D721Med (cell line): ENCODE data around the gene ZNF680.

Experiments
- DNase-seq: peaks from one replicate; pipeline ENCODE4 v3.0.0; 2011; ENCODE audit warnings: low spot score; ENCODE audit not compliant: insufficient read length
- FAIRE-seq: peaks from 2 replicates; lab custom pipeline; 2011; peaks lifted over from hg19 to GRCh38; lab: Jason Lieb, UNC
- TF ChIP-seq, protein P1 (sequence below): IDR thresholded peaks from 2 replicates; pipeline ENCODE4 v1.5.1; 2012; ENCODE audit warnings: mild to moderate bottlenecking, control low read depth; ENCODE audit not compliant: insufficient read depth; ENCODE audit errors: missing control alignments

The ZNF680 gene

DNA sequence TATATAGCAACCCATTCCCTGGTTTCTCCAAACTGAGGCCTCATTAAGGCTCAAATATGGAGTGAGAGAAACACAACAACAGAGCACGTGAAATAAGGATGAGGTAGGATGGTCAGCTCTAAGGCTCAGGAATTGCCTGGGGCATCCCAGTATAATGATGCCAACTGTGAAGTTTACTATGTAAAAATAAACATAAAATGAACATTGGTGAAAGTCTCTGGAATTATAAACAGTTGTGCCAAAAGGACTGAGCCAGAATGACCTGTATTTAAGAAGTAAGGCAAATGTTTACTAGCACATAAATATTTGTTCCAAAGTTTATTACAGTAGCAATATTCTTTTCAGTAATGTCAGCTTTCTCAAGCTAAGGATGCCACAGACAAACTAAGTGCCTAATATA lies 64.6 kb downstream of the ZNF680 start:
- DNase-seq (no peak), FAIRE-seq (no peak)
- TF ChIP-seq, protein P1, sequence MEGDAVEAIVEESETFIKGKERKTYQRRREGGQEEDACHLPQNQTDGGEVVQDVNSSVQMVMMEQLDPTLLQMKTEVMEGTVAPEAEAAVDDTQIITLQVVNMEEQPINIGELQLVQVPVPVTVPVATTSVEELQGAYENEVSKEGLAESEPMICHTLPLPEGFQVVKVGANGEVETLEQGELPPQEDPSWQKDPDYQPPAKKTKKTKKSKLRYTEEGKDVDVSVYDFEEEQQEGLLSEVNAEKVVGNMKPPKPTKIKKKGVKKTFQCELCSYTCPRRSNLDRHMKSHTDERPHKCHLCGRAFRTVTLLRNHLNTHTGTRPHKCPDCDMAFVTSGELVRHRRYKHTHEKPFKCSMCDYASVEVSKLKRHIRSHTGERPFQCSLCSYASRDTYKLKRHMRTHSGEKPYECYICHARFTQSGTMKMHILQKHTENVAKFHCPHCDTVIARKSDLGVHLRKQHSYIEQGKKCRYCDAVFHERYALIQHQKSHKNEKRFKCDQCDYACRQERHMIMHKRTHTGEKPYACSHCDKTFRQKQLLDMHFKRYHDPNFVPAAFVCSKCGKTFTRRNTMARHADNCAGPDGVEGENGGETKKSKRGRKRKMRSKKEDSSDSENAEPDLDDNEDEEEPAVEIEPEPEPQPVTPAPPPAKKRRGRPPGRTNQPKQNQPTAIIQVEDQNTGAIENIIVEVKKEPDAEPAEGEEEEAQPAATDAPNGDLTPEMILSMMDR = no peak

DNA sequence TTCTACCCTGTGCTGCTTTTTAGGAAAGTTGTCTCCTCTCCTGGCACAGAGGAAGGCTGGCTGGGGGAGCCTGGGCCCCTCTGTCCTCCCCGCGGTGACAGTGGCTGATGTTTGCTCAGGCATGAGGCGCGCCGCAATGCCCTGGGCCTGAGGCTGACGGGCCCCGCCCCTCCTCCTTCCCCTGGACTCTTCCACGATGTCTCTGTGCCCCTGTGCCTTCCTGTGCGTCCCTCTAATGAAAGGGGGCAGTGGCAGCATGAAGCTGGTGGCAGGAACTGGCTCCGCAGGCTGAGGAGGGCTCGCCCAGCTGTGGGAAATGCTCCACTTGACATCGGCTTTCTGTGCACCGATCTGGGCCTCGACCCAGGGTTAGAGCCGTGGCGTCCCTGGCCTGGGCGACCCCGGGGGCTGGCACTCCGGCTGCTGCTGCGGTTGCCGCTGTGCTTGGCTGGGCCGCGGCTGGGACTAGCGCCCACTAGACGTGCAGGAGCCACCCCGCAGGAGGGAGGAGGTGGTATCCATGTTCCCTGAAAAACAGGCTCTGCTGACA lies 67.9 kb downstream of the ZNF680 start:
- DNase-seq (no peak), FAIRE-seq (no peak)
- TF ChIP-seq, protein P1 = no peak

DNA sequence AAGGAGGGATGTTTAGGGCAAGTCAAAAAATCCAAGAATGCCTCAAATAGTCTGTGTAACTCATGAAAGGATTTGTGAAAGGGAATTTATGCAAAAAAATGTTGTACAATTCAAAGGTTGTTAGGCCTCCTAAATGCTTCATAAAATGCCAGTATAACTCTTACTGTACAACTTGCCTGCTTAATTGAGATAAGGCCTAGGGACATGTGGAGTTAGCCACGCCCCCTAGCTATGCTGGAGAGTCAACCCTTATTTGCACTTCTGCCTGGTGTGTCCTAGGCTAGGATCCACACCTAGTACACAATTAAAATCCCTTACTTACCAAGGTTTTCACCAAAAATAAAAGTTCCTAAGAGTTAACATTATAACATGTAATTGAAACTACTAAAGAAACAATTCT lies 77.2 kb downstream of the ZNF680 start:
- DNase-seq (no peak), FAIRE-seq (no peak)
- TF ChIP-seq, protein P1 = no peak
